HG03558 (cell line): ENCODE data around the gene RNF19B.
"Not testable (repeated sequence)": the region's sequence is repeated elsewhere in the genome, so short reads cannot be mapped to it uniquely, and the experiment has no call there.

Source experiments
- ATAC-seq: cut with Tn5 transposase; IDR thresholded peaks from one replicate; pipeline ENCODE4 v1.9.1; 2021; ENCODE audit warnings: moderate number of reproducible peaks; ENCODE audit not compliant: unreplicated experiment; ENCODE audit errors: extremely low read depth

The RNF19B gene

GRCh38 chr1:32992489-32993323 lies 28.1 kb upstream of the RNF19B start:
- peak; percentile 76 for ATAC-seq

- no peak for ATAC-seq
Measured at GRCh38 chr1:32991819-32992488, 27.3 kb upstream of the RNF19B start.

GRCh38 chr1:32991386-32991785 lies 26.8 kb upstream of the RNF19B start:
- no peak for ATAC-seq

- ATAC-seq, result no peak
Measured at GRCh38 chr1:32990887-32991286, 26.3 kb upstream of the RNF19B start.

- ATAC-seq, result no peak
Measured at GRCh38 chr1:32989160-32990050, 24.8 kb upstream of the RNF19B start.

- no peak for ATAC-seq
Measured at GRCh38 chr1:32988665-32989064, 24.1 kb upstream of the RNF19B start.

GRCh38 chr1:32985226-32985625 lies 20.6 kb upstream of the RNF19B start:
- ATAC-seq, result no peak

- no peak for ATAC-seq
Measured at GRCh38 chr1:32984455-32985171, 20.0 kb upstream of the RNF19B start.

GRCh38 chr1:32984090-32984454 lies 19.5 kb upstream of the RNF19B start:
- no peak for ATAC-seq

GRCh38 chr1:32983020-32983419 lies 18.4 kb upstream of the RNF19B start:
- no peak for ATAC-seq

GRCh38 chr1:32981003-32981901 lies 16.6 kb upstream of the RNF19B start:
- ATAC-seq, result peak; percentile 82

- ATAC-seq, result no peak
Measured at GRCh38 chr1:32980080-32980479, 15.5 kb upstream of the RNF19B start.

GRCh38 chr1:32978854-32979253 lies 14.2 kb upstream of the RNF19B start:
- no peak for ATAC-seq

- ATAC-seq, result no peak
Measured at GRCh38 chr1:32977546-32978087, 13.0 kb upstream of the RNF19B start.

- not testable (repeated sequence) for ATAC-seq
Measured at GRCh38 chr1:32975055-32975454, 10.4 kb upstream of the RNF19B start.

- ATAC-seq, result not testable (repeated sequence)
Measured at GRCh38 chr1:32973458-32973857, 8.8 kb upstream of the RNF19B start.

GRCh38 chr1:32972814-32973428 lies 8.3 kb upstream of the RNF19B start:
- no peak for ATAC-seq

- no peak for ATAC-seq
Measured at GRCh38 chr1:32971576-32971975, 7.0 kb upstream of the RNF19B start.
